ENCODE results near the gene RAD51B. TPM values are rescaled to one million over a fixed set of nuclear protein-coding genes. Genes with fewer than 3 reads are reported as not detected.
"Not testable (repeated sequence)": the region's sequence is repeated elsewhere in the genome, so short reads cannot be mapped to it uniquely, and the experiment has no call there.

Gene RAD51B
- total RNA-seq, 1 experiment from 2014 or later, result 14.2 TPM

DNA sequence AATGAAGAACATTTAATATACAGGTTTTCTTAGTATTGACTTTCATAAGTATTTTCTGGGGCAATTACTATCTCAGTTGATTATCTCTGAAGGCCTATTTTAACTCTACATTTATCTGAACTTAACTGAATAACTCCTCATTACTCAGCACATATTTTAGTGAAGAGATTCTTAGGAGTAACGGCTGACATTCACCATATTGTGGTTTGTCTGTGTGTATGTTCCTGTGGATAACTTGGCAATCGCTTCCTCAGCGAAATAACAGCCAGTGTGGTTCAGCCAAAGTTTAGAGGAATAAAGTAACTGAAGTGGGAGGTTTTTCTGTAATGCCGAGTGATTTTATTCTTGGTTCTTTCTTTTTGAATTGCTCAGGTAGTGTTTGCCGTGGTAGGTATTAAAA is 168.0 kb downstream of the RAD51B start (continued):
- no peak for TF ChIP-seq GRHL2 (CRISPR knock-in tag; IDR thresholded peaks at IDR 0.05; ENCODE audit: insufficient replicate concordance, severe bottlenecking)
- TF ChIP-seq NFATC4 (CRISPR knock-in tag; IDR thresholded peaks at IDR 0.05), result no peak
- TF ChIP-seq, protein P1, sequence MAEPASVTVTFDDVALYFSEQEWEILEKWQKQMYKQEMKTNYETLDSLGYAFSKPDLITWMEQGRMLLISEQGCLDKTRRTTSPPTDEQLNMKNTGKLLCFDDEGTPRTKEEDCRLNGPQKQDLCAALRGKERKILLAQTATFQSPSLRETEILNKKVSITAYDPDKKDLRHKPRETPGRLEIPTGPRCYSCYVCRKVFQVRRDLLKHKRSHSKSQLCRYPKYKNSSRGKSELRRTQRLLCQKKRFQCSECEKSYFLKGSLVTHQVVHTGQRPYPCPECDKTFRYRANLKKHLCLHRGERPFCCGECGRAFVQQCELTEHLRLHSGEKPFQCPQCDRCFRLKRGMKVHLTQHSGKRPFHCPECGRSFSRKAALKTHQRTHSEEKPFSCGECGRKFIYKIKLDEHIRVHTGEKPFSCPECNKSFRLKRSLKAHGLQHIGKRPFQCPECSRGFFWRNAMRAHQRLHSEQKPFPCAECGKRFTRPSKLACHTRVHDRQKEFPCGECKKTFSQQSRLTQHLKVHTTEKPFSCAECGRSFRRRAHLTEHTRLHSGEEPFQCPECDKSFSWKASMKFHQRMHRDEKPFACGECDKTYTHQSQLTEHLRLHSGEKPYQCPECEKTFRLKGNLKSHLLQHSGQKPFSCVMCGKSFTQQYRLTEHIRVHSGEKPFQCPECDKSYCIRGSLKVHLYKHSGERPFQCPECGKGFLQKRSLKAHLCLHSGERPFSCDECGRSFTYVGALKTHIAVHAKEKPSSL (CRISPR knock-in tag; conservative IDR thresholded peaks at IDR 0.05), result no peak
- TF ChIP-seq PRRX2 (CRISPR knock-in tag; IDR thresholded peaks at IDR 0.05), result no peak
- no peak for TF ChIP-seq CBFB (CRISPR knock-in tag; IDR thresholded peaks at IDR 0.05; ENCODE audit: low read depth)

DNA sequence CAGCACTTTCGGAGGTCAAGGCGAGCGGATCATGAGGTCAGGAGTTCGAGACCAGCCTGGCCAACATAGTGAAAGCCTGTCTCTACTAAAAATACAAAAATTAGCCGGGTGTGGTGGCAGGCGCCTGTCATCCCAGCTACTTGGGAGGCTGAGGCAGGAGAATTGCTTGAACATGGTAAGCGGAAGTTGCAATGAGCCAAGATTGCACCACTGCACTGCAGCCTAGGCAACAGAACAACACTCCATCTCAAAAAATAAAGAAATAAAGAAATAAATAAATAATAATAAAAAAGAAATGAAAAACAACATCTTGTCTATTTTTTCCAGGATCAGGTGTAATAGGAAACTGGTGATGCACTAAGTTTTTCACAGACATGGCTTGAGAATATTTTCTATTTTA is 168.6 kb downstream of the RAD51B start:
- H3K4me3 Mint-ChIP-seq; CTCF ChIA-PET; H3K9me3 Mint-ChIP-seq; H3K27me3 Mint-ChIP-seq (ENCODE audit: low read depth); H3K36me3 Mint-ChIP-seq; H3K4me1 Mint-ChIP-seq; DNase-seq (ENCODE audit: low spot score); ATAC-seq; POLR2A ChIA-PET: not testable (repeated sequence)
- peak overlapping the region; percentile 12; the same call in 1 of the 2 replicates for H3K27ac Mint-ChIP-seq

DNA sequence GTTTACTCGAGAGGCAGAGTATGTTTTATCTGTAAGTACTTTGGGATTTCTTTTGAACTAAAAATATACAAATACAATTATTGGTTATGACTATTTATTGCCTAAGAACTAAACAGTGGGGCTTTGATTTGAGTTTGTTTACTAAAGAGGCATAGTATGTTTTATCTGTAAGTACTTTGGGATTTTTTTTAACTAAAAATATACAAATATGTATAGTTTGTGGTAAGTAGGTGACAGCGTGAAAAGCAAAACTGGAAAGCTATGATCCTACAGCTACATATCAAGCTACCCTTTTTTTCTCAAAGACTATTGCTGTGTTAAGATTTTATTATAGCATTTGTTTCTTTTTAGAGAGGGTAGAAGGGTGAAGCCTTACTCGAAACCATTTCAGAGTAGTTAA is 171.0 kb downstream of the RAD51B start:
- no peaks in the 10 kb centered on the region for H3K4me1 Mint-ChIP-seq
- no peak overlapping the region for H3K27ac Mint-ChIP-seq
- DNase-seq (ENCODE audit: low spot score) (no peak), ATAC-seq (no peak)
- peaks cover 4% of the 10 kb centered on the region; the same call in 1 of the 2 replicates for H3K9me3 Mint-ChIP-seq
- no peaks in the 10 kb centered on the region for H3K36me3 Mint-ChIP-seq
- no peaks in the 10 kb centered on the region for H3K27me3 Mint-ChIP-seq (ENCODE audit: low read depth)
- ChIA-PET CTCF (no interaction called here), POLR2A (no interaction called here)
- H3K4me3 Mint-ChIP-seq, result no peak overlapping the region
- TF ChIP-seq CBFB (CRISPR knock-in tag; IDR thresholded peaks at IDR 0.05; ENCODE audit: low read depth), result no peak
- no peak for TF ChIP-seq KAT7 (CRISPR knock-in tag; IDR thresholded peaks at IDR 0.05; ENCODE audit: borderline replicate concordance)
- TF ChIP-seq ETV6 (CRISPR knock-in tag; IDR thresholded peaks at IDR 0.05), result no peak
- TF ChIP-seq, protein P2, sequence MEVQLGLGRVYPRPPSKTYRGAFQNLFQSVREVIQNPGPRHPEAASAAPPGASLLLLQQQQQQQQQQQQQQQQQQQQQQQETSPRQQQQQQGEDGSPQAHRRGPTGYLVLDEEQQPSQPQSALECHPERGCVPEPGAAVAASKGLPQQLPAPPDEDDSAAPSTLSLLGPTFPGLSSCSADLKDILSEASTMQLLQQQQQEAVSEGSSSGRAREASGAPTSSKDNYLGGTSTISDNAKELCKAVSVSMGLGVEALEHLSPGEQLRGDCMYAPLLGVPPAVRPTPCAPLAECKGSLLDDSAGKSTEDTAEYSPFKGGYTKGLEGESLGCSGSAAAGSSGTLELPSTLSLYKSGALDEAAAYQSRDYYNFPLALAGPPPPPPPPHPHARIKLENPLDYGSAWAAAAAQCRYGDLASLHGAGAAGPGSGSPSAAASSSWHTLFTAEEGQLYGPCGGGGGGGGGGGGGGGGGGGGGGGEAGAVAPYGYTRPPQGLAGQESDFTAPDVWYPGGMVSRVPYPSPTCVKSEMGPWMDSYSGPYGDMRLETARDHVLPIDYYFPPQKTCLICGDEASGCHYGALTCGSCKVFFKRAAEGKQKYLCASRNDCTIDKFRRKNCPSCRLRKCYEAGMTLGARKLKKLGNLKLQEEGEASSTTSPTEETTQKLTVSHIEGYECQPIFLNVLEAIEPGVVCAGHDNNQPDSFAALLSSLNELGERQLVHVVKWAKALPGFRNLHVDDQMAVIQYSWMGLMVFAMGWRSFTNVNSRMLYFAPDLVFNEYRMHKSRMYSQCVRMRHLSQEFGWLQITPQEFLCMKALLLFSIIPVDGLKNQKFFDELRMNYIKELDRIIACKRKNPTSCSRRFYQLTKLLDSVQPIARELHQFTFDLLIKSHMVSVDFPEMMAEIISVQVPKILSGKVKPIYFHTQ (CRISPR knock-in tag; IDR thresholded peaks at IDR 0.05), result no peak
- no peak for TF ChIP-seq ZNF138 (CRISPR knock-in tag; conservative IDR thresholded peaks at IDR 0.05)
- no peak for TF ChIP-seq ESRRA (CRISPR knock-in tag; IDR thresholded peaks at IDR 0.05; ENCODE audit: borderline replicate concordance)
- TF ChIP-seq, protein P3, sequence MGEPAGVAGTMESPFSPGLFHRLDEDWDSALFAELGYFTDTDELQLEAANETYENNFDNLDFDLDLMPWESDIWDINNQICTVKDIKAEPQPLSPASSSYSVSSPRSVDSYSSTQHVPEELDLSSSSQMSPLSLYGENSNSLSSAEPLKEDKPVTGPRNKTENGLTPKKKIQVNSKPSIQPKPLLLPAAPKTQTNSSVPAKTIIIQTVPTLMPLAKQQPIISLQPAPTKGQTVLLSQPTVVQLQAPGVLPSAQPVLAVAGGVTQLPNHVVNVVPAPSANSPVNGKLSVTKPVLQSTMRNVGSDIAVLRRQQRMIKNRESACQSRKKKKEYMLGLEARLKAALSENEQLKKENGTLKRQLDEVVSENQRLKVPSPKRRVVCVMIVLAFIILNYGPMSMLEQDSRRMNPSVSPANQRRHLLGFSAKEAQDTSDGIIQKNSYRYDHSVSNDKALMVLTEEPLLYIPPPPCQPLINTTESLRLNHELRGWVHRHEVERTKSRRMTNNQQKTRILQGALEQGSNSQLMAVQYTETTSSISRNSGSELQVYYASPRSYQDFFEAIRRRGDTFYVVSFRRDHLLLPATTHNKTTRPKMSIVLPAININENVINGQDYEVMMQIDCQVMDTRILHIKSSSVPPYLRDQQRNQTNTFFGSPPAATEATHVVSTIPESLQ (CRISPR knock-in tag; IDR thresholded peaks at IDR 0.05), result no peak
- TF ChIP-seq ZNF263 (CRISPR knock-in tag; IDR thresholded peaks at IDR 0.05; ENCODE audit: low read depth), result no peak
- TF ChIP-seq ZNF232 (CRISPR knock-in tag; IDR thresholded peaks at IDR 0.05), result no peak
- no peak for TF ChIP-seq OVOL2 (CRISPR knock-in tag; IDR thresholded peaks at IDR 0.05; ENCODE audit: borderline replicate concordance)
- TF ChIP-seq, protein P4, sequence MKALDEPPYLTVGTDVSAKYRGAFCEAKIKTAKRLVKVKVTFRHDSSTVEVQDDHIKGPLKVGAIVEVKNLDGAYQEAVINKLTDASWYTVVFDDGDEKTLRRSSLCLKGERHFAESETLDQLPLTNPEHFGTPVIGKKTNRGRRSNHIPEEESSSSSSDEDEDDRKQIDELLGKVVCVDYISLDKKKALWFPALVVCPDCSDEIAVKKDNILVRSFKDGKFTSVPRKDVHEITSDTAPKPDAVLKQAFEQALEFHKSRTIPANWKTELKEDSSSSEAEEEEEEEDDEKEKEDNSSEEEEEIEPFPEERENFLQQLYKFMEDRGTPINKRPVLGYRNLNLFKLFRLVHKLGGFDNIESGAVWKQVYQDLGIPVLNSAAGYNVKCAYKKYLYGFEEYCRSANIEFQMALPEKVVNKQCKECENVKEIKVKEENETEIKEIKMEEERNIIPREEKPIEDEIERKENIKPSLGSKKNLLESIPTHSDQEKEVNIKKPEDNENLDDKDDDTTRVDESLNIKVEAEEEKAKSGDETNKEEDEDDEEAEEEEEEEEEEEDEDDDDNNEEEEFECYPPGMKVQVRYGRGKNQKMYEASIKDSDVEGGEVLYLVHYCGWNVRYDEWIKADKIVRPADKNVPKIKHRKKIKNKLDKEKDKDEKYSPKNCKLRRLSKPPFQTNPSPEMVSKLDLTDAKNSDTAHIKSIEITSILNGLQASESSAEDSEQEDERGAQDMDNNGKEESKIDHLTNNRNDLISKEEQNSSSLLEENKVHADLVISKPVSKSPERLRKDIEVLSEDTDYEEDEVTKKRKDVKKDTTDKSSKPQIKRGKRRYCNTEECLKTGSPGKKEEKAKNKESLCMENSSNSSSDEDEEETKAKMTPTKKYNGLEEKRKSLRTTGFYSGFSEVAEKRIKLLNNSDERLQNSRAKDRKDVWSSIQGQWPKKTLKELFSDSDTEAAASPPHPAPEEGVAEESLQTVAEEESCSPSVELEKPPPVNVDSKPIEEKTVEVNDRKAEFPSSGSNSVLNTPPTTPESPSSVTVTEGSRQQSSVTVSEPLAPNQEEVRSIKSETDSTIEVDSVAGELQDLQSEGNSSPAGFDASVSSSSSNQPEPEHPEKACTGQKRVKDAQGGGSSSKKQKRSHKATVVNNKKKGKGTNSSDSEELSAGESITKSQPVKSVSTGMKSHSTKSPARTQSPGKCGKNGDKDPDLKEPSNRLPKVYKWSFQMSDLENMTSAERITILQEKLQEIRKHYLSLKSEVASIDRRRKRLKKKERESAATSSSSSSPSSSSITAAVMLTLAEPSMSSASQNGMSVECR (CRISPR knock-in tag; IDR thresholded peaks at IDR 0.05; ENCODE audit: borderline replicate concordance), result no peak
- TF ChIP-seq, protein P5, sequence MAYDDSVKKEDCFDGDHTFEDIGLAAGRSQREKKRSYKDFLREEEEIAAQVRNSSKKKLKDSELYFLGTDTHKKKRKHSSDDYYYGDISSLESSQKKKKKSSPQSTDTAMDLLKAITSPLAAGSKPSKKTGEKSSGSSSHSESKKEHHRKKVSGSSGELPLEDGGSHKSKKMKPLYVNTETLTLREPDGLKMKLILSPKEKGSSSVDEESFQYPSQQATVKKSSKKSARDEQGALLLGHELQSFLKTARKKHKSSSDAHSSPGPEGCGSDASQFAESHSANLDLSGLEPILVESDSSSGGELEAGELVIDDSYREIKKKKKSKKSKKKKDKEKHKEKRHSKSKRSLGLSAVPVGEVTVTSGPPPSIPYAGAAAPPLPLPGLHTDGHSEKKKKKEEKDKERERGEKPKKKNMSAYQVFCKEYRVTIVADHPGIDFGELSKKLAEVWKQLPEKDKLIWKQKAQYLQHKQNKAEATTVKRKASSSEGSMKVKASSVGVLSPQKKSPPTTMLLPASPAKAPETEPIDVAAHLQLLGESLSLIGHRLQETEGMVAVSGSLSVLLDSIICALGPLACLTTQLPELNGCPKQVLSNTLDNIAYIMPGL (CRISPR knock-in tag; IDR thresholded peaks at IDR 0.05), result no peak
- TF ChIP-seq, protein P6, sequence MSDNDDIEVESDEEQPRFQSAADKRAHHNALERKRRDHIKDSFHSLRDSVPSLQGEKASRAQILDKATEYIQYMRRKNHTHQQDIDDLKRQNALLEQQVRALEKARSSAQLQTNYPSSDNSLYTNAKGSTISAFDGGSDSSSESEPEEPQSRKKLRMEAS (CRISPR knock-in tag; IDR thresholded peaks at IDR 0.05), result no peak
- TF ChIP-seq FOXK1 (CRISPR knock-in tag; IDR thresholded peaks at IDR 0.05), result no peak
- TF ChIP-seq JAZF1 (CRISPR knock-in tag; IDR thresholded peaks at IDR 0.05), result no peak
